HG03378 (cell line): ENCODE results near the gene PTPRN2.
"Not testable (repeated sequence)": the region's sequence is repeated elsewhere in the genome, so short reads cannot be mapped to it uniquely, and the experiment has no call there.

Experiments
- ATAC-seq: cut with Tn5 transposase; IDR thresholded peaks from one replicate; pipeline ENCODE4 v1.9.1; 2021; ENCODE audit warnings: mild to moderate bottlenecking, moderate library complexity; ENCODE audit not compliant: unreplicated experiment

The PTPRN2 gene

DNA sequence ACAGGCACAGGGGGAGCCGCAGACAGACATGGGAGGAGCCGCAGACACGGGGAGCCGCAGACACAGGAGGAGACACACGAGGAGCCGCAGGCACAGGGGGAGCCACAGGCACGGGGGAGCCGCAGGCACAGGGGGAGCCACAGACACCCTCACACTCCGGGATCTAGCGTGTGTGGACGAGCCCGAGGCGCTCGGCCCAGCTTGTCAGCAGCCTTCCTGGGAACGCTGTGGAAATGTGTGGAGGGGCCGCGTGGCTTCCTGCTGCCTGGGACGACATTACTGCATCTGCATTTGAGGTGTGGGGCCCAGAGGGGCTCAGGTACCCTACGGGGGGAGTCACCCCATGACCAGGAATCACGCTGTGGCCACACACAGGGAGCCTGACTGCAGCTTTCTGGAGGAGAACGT is 313.2 kb downstream of the PTPRN2 start:
- no peak for ATAC-seq

GRCh38 chr7:158273756-158274342 is 313.8 kb downstream of the PTPRN2 start:
- not testable (repeated sequence) for ATAC-seq

GRCh38 chr7:158273138-158273651 is 314.4 kb downstream of the PTPRN2 start:
- ATAC-seq: no peak

DNA sequence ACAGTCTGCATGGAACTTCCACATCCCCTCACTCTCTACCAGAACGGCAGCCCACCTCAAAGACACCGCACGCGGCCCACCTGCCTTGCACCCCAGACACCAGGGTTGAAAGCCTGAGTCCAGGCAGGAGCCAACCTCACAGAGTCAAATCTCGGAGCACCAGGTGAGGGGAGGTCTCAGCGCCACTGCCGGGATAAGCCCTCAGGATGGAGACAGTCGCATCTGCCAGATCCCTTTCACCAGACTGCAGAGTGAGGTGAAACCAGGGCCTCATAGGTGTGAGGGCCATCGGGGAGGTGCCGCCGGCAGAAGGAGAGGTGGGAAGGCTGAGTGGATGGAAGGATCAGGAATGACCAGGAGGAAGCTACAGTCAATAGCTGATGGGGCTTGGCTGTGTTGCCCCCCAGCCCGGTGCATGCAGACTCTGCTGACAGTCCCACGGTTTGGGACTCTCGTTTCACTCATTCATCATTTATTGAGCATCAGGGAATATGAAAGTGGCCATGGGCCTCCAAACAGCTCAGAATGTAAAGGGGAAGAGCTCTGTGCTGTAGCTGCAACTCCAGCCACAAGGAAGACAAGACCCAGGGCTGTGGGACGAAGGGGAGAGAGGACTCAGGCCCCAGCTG is 315.0 kb downstream of the PTPRN2 start:
- ATAC-seq: no peak

GRCh38 chr7:158272091-158272490 is 315.5 kb downstream of the PTPRN2 start:
- ATAC-seq: no peak

- no peak for ATAC-seq
Observed at GRCh38 chr7:158271646-158272045, 316.0 kb downstream of the PTPRN2 start.

DNA sequence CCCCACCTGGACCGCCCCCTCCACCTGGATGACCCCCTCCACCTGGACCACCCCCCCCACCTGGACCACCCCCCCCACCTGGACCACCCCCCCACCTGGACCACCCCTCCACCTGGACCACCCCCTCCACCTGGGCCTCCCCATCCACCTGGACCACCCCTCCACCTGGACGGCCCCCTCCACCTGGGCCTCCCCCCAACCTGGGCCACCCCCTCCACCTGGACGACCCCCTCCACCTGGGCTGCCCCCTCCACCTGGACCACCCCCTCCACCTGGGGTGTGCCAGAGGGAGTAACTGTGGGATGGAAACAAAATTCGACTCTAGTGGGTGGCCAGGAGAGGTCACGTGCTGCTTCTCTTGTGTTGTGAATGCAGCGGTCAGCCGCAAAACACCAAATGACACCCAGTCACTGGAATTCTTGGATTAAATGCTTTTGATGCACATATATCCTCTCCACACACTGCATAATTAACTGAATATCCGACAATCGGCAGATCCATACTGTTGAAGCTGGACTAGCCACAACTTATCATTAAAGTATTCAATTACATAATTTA is 316.7 kb downstream of the PTPRN2 start:
- ATAC-seq: no peak

GRCh38 chr7:158270106-158270775 is 317.4 kb downstream of the PTPRN2 start:
- no peak for ATAC-seq

GRCh38 chr7:158268816-158269535 is 318.6 kb downstream of the PTPRN2 start:
- ATAC-seq: no peak

- ATAC-seq: no peak
Observed at GRCh38 chr7:158267742-158268435, 319.7 kb downstream of the PTPRN2 start.

DNA sequence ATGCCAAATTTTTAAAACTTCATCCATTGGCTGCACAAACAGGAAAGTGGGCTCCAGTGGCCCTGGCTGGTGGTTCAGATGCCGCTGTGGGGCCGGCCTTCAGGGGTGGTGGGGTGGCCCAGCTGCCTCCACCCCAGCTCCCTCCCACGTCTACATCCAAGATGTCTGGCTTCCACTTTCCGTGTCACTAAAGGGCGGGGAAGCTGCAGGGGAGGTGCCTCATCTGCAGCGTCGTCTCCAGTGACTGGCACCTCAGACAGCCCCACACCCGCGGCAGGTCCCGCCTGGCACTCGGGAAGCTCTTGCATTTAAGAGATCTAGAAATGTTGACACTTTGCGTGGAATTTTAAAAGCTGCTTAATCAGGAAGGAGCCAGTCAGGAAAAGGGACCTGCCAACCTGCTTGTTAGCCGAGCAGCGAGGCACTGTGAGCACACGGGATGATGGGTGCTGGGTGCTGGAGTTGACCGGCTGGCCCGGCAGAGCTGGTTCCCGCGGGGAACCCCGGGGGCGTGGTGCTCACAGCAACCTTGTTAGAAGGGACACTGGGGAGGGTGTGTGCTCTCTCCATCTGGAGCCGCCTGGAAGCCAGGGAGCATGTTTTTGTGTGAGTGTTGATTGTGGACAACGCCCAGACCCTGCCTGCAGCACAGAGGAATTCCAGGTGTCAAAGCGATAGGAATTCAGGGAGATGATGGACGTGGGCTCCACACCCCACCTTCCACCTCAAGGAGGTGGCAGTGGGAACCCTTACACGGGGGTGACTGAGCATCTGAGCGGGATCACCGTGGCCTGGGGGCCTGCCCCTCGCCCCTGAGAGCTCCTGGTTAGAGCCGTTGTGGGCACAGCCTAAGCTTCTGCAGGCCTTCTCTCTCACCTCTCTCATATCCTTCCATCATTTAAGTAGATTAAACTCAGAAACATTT is 320.5 kb downstream of the PTPRN2 start:
- no peak for ATAC-seq

DNA sequence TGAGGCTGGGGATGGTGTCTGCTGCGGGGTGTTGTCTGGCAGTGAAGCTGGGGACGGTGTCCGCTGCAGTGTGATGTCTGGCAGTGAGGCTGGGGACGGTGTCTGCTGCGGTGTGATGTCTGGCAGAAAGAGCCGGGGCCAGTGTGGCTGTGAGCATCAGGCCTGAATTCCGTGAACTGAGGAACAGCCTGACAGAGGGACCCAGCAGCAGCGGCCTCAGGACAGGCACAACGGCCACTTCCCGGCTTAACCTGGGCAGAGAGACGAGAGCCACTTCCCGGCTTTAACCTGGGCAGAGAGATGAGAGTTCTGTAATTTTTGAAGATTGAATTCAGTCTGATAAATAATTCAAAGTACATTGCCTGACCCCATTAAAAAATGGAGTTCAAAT is 321.2 kb downstream of the PTPRN2 start:
- no peak for ATAC-seq

- ATAC-seq: no peak
Observed at GRCh38 chr7:158265743-158266080, 321.9 kb downstream of the PTPRN2 start.

DNA sequence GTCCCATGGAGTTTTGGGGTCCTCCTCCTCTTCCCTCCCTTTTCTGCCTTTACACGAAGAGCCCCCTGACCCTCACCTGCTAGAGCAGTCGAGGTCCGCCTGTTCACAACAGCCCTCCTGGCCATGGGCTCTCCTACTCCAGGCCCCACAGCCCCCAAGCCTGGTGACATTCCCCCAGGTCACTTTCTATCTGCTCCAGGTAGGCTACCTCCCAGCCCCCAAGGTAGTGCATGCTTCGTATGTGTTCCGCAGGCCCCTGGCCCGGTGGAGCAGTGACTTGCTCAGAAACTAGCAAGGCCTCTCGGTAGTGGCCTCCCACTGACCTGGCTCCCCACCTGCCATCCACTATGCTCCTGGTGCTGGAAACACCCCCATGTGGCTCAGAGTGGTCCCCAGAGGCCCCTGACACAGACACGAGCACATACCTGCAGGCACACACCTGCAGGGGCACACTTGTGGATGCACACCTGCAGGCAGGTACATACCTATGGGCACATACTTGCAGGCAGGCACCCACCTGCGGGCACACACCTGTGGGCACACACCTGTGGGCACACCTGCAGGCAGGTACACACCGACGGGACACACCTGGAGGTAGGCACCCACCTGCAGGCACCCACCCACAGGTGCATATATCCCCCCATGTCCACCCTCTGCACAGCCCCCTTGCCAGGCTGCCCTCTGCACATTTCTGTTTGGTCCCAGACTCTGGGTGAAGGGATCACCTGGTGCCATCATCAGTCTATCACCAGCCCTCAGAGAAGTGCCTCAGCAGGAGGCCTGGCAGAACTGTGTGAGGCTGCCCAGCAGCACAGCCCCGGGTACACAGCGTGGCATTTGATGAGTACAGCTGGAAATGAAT is 322.5 kb downstream of the PTPRN2 start:
- no peak for ATAC-seq

DNA sequence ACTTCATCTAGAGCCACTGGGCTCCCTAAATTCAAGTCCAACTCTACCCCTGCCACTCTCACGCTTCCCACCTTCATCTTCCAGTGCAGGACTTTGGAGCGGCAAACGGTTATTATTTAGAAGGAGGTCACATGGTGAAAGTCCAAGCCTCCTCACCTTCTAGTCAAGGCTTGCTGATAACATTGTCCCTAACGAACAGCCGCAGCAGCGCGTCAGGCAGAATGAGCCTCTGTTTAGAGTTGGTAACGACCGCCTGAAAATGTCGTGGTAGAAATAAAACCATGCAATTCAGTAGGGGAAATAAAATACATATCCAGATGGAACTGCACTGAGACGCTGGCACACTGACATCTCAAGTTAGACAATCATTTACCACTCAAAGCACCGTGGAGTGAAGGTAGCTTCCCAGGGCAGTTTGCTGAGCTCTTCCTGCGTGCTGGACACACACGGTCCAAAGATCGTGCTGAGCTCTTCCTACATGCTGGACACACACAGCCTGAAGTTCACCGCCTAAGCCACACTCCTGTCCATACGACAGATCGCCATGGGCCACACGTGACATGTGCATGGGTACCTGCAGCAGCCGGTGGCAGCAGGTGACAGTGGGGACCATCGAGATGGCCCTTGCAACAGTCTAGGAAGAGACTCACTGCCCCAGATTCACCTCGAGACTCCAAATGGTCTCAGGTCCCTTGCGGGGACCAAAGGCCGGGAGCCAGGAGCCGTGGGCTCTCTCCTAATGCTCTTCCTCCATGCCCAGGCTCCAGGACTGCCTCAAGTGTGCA is 323.5 kb downstream of the PTPRN2 start:
- ATAC-seq: no peak

GRCh38 chr7:158263110-158263963 is 324.3 kb downstream of the PTPRN2 start:
- ATAC-seq: no peak
